Memory B cell (primary cell): ENCODE data around the gene MALSU1.

ENCODE experiments used
- ATAC-seq: fragments of 150-1000 bp; cut with Tn5 transposase; 2 replicates; pipeline ENCODE4 v1.10.0; 2021; ENCODE audit warnings: low read depth, mild to moderate bottlenecking, moderate library complexity
- DNase-seq, 2 donors: peaks; one replicate each; pipeline ENCODE4 v3.0.0; 2022; ENCODE audit warnings: low spot score in 2 of 2
- H3K27ac Mint-ChIP-seq: one replicate; pipeline ENCODE4 v1.8.0; 2022; ENCODE audit warnings: mild to moderate bottlenecking, moderate library complexity, mixed read lengths
- H3K27me3 Mint-ChIP-seq: one replicate; pipeline ENCODE4 v1.8.0; 2022; ENCODE audit warnings: mixed read lengths
- H3K36me3 Mint-ChIP-seq: one replicate; pipeline ENCODE4 v1.8.0; 2022; ENCODE audit warnings: mild to moderate bottlenecking, mixed read lengths
- H3K4me1 Mint-ChIP-seq: one replicate; pipeline ENCODE4 v1.8.0; 2022; ENCODE audit warnings: mixed read lengths
- H3K4me3 Mint-ChIP-seq: one replicate; pipeline ENCODE4 v1.8.0; 2022; ENCODE audit warnings: mild to moderate bottlenecking, moderate library complexity, mixed read lengths
- H3K9me3 Mint-ChIP-seq: one replicate; pipeline ENCODE4 v1.8.0; 2022; ENCODE audit warnings: mixed read lengths

The MALSU1 gene

GRCh38 chr7:23298885-23299769 lies at the start of gene MALSU1:
MALSU1 (plus strand) TSS chr7:23299339; CDS start chr7:23299353, 14 bp downstream.
- peak within 1 kb of the TSS; percentile 98 for H3K27ac Mint-ChIP-seq
- peak; percentile 94 to 95 for DNase-seq
- H3K4me3 Mint-ChIP-seq: peak within 1 kb of the TSS; percentile 88
- peaks cover 15% of the 10 kb centered on the region for H3K36me3 Mint-ChIP-seq
- H3K4me1 Mint-ChIP-seq: peaks cover 29% of the 10 kb centered on the region
- H3K9me3 Mint-ChIP-seq: peaks cover 4% of the 10 kb centered on the region
- ATAC-seq: peak; percentile 98
- peaks cover 1% of the 10 kb centered on the region for H3K27me3 Mint-ChIP-seq

- ATAC-seq (no peak), DNase-seq (no peak)
- Mint-ChIP-seq H3K4me3 (no peak overlapping the region), H3K27me3 (peaks cover 30% of the 10 kb centered on the region), H3K4me1 (peaks cover 5% of the 10 kb centered on the region), H3K9me3 (peaks cover 4% of the 10 kb centered on the region), H3K36me3 (no peaks in the 10 kb centered on the region), H3K27ac (no peak overlapping the region)
Observed at GRCh38 chr7:23249486-23249885, 49.7 kb upstream of the MALSU1 start.

GRCh38 chr7:23254051-23254681 lies 45.0 kb upstream of the MALSU1 start:
- H3K4me1 Mint-ChIP-seq: no peaks in the 10 kb centered on the region
- DNase-seq: no peak
- peaks cover 25% of the 10 kb centered on the region for H3K27me3 Mint-ChIP-seq
- no peak overlapping the region for H3K27ac Mint-ChIP-seq
- H3K4me3 Mint-ChIP-seq: no peak overlapping the region
- peaks cover 4% of the 10 kb centered on the region for H3K9me3 Mint-ChIP-seq
- H3K36me3 Mint-ChIP-seq: no peaks in the 10 kb centered on the region
- no peak for ATAC-seq

- no peak overlapping the region for H3K27ac Mint-ChIP-seq
- DNase-seq: no peak
- H3K27me3 Mint-ChIP-seq: peaks cover 12% of the 10 kb centered on the region
- H3K4me1 Mint-ChIP-seq: no peaks in the 10 kb centered on the region
- H3K36me3 Mint-ChIP-seq: no peaks in the 10 kb centered on the region
- H3K9me3 Mint-ChIP-seq: peaks cover 2% of the 10 kb centered on the region
- no peak for ATAC-seq
- no peak overlapping the region for H3K4me3 Mint-ChIP-seq
Observed at GRCh38 chr7:23256731-23257130, 42.4 kb upstream of the MALSU1 start.

- peaks cover 7% of the 10 kb centered on the region for H3K27me3 Mint-ChIP-seq
- H3K36me3 Mint-ChIP-seq: no peaks in the 10 kb centered on the region
- no peaks in the 10 kb centered on the region for H3K9me3 Mint-ChIP-seq
Observed at GRCh38 chr7:23260371-23260770, 38.8 kb upstream of the MALSU1 start.

GRCh38 chr7:23261843-23262452 lies 37.2 kb upstream of the MALSU1 start:
- Mint-ChIP-seq H3K9me3 (no peaks in the 10 kb centered on the region), H3K27ac (no peak overlapping the region), H3K4me3 (no peak overlapping the region), H3K36me3 (no peaks in the 10 kb centered on the region), H3K27me3 (peaks cover 7% of the 10 kb centered on the region), H3K4me1 (no peaks in the 10 kb centered on the region)
- DNase-seq (peak; percentile 44 to 47), ATAC-seq (peak; percentile 79)

More at GRCh38 chr7:23260371-23260770, 38.8 kb upstream of the MALSU1 start:
- ATAC-seq (no peak), DNase-seq (no peak)
- Mint-ChIP-seq H3K4me1 (no peaks in the 10 kb centered on the region), H3K4me3 (no peak overlapping the region), H3K27ac (no peak overlapping the region)

- no peaks in the 10 kb centered on the region for H3K9me3 Mint-ChIP-seq
- DNase-seq (no peak), ATAC-seq (no peak)
- H3K4me1 Mint-ChIP-seq: no peaks in the 10 kb centered on the region
- H3K4me3 Mint-ChIP-seq: no peak overlapping the region
- H3K27me3 Mint-ChIP-seq: peaks cover 4% of the 10 kb centered on the region
- no peaks in the 10 kb centered on the region for H3K36me3 Mint-ChIP-seq
- no peak overlapping the region for H3K27ac Mint-ChIP-seq
Observed at GRCh38 chr7:23264916-23265458, 34.2 kb upstream of the MALSU1 start.

- H3K27ac Mint-ChIP-seq: no peak overlapping the region
- H3K4me3 Mint-ChIP-seq: no peak overlapping the region
- H3K36me3 Mint-ChIP-seq: no peaks in the 10 kb centered on the region
- DNase-seq (no peak), ATAC-seq (no peak)
- H3K9me3 Mint-ChIP-seq: no peaks in the 10 kb centered on the region
- H3K4me1 Mint-ChIP-seq: no peaks in the 10 kb centered on the region
- H3K27me3 Mint-ChIP-seq: peaks cover 4% of the 10 kb centered on the region
Observed at GRCh38 chr7:23266918-23267317, 32.2 kb upstream of the MALSU1 start.

- ATAC-seq: no peak
- DNase-seq: no peak
- Mint-ChIP-seq H3K27me3 (peaks cover 4% of the 10 kb centered on the region), H3K4me3 (no peak overlapping the region), H3K4me1 (no peaks in the 10 kb centered on the region), H3K36me3 (no peaks in the 10 kb centered on the region), H3K27ac (no peak overlapping the region), H3K9me3 (no peaks in the 10 kb centered on the region)
Observed at GRCh38 chr7:23267357-23267756, 31.8 kb upstream of the MALSU1 start.

GRCh38 chr7:23268167-23268566 lies 31.0 kb upstream of the MALSU1 start:
- Mint-ChIP-seq H3K27me3 (peaks cover 4% of the 10 kb centered on the region), H3K9me3 (no peaks in the 10 kb centered on the region), H3K27ac (no peak overlapping the region), H3K4me3 (no peak overlapping the region), H3K4me1 (peaks cover 2% of the 10 kb centered on the region), H3K36me3 (no peaks in the 10 kb centered on the region)
- ATAC-seq (no peak), DNase-seq (no peak)

- Mint-ChIP-seq H3K9me3 (no peaks in the 10 kb centered on the region), H3K4me3 (no peak overlapping the region), H3K27ac (no peak overlapping the region), H3K36me3 (no peaks in the 10 kb centered on the region), H3K4me1 (peaks cover 4% of the 10 kb centered on the region), H3K27me3 (peaks cover 4% of the 10 kb centered on the region)
- DNase-seq: no peak
- no peak for ATAC-seq
Observed at GRCh38 chr7:23268746-23269145, 30.4 kb upstream of the MALSU1 start.

GRCh38 chr7:23272275-23272674 lies 26.9 kb upstream of the MALSU1 start:
- Mint-ChIP-seq H3K4me3 (no peak overlapping the region), H3K4me1 (peaks cover 4% of the 10 kb centered on the region), H3K27ac (no peak overlapping the region), H3K27me3 (peaks cover 4% of the 10 kb centered on the region), H3K9me3 (no peaks in the 10 kb centered on the region), H3K36me3 (no peaks in the 10 kb centered on the region)
- no peak for ATAC-seq
- DNase-seq: no peak

- H3K36me3 Mint-ChIP-seq: no peaks in the 10 kb centered on the region
- H3K4me1 Mint-ChIP-seq: peaks cover 4% of the 10 kb centered on the region
- H3K27me3 Mint-ChIP-seq: peaks cover 4% of the 10 kb centered on the region
- peak overlapping the region; percentile 79 for H3K4me3 Mint-ChIP-seq
- H3K9me3 Mint-ChIP-seq: no peaks in the 10 kb centered on the region
- peak; percentile 84 to 86 for DNase-seq
- no peak overlapping the region for H3K27ac Mint-ChIP-seq
- peak; percentile 97 for ATAC-seq
Observed at GRCh38 chr7:23273141-23273599, 26.0 kb upstream of the MALSU1 start.

GRCh38 chr7:23275912-23276311 lies 23.2 kb upstream of the MALSU1 start:
- DNase-seq (no peak), ATAC-seq (no peak)
- Mint-ChIP-seq H3K9me3 (no peaks in the 10 kb centered on the region), H3K4me3 (no peak overlapping the region), H3K4me1 (peaks cover 4% of the 10 kb centered on the region), H3K27ac (no peak overlapping the region), H3K27me3 (no peaks in the 10 kb centered on the region), H3K36me3 (no peaks in the 10 kb centered on the region)
